Kidney (tissue), 14 donors: ENCODE data around the gene WIPF1. TPM values are rescaled to one million over a fixed set of nuclear protein-coding genes. Genes with fewer than 3 reads are reported as not detected.

Experiments used
- DNase-seq, 5 donors: peaks; one replicate each; pipeline ENCODE4 v3.0.0-alpha.2; 2013 to 2020
- FAIRE-seq: peaks from 2 replicates; lab custom pipeline; 2012; peaks lifted over from hg19 to GRCh38; lab: Jason Lieb, UNC
- H3K27ac ChIP-seq, 2 donors: one replicate each; pipeline ENCODE4 v1.7.0; 2013; ENCODE audit warnings: low read depth in 2 of 2, low read length in 2 of 2, inconsistent platforms in 1 of 2
- H3K27me3 ChIP-seq: one replicate; pipeline ENCODE4 v1.7.1; 2013; ENCODE audit warnings: low read length, inconsistent platforms; ENCODE audit not compliant: control insufficient read depth, insufficient read depth
- H3K36me3 ChIP-seq, 3 donors: one replicate each; pipeline versions ENCODE4 v1.7.0 to v1.7.1; 2013; ENCODE audit warnings: low read length in 3 of 3, control low read depth in 1 of 3, inconsistent platforms in 1 of 3; ENCODE audit not compliant: insufficient read depth in 3 of 3, control insufficient read depth in 2 of 3
- H3K4me1 ChIP-seq, 3 donors: one replicate each; pipeline versions ENCODE4 v1.7.0 to v1.7.1; 2013; ENCODE audit warnings: low read length in 3 of 3, inconsistent platforms in 1 of 3, low read depth in 1 of 3; ENCODE audit not compliant: control insufficient read depth in 2 of 3, insufficient read depth in 2 of 3
- H3K4me3 ChIP-seq, 3 donors: one replicate each; pipeline versions ENCODE4 v1.7.0 to v1.8.1; 2013; ENCODE audit warnings: low read length in 3 of 3, control low read depth in 1 of 3, inconsistent platforms in 1 of 3
- H3K9ac ChIP-seq, 3 donors: one replicate each; pipeline versions ENCODE4 v1.7.0 to v1.7.1; 2013; ENCODE audit warnings: low read length in 3 of 3, control low read depth in 1 of 3, inconsistent platforms in 1 of 3
- H3K9me3 ChIP-seq, 3 donors: one replicate each; pipeline versions ENCODE4 v1.7.0 to v1.7.1; 2013; ENCODE audit warnings: low read length in 3 of 3, control low read depth in 1 of 3, inconsistent platforms in 1 of 3; ENCODE audit not compliant: control insufficient read depth in 2 of 3, insufficient read depth in 1 of 3
- intact Hi-C: fragments of 100-400 bp; cut with DNase I; formaldehyde crosslinking; loops from one replicate; pipeline ENCODE4 v1.11.1; 2022
- polyA plus RNA-seq: library from polyadenylated mRNA; stranded (reverse); fragments of 350-450 nt; fragmentation: Illumina TruSeq; extraction: RNeasy Lipid Tissue Mini Kit (QIAGEN cat#74804); gene quantifications from one replicate; pipeline ENCODE4 v1.2.3, GENCODE V29; 2014; ENCODE audit warnings: low read depth, low replicate concordance; ENCODE audit not compliant: insufficient read depth
- total RNA-seq: library from RNA; stranded (reverse); fragmentation: NEBNext Ultra II Directional; extraction: Animal tissue kit (Norgen Biotek cat#: 25700); gene quantifications from one replicate; pipeline ENCODE4 v1.2.1, GENCODE V29; 2021
- TF ChIP-seq, protein P1 (sequence below): IDR thresholded peaks from 3 replicates; pipeline ENCODE4 v1.5.1; 2012; ENCODE audit warnings: mild to moderate bottlenecking, moderate library complexity, borderline replicate concordance; ENCODE audit not compliant: insufficient read depth; ENCODE audit errors: extremely low read depth
- donor health status: control.
- donor health status: control.
- donor health status: control.
- donor health status: control.
- donor health status: control.
- donor health status: DM: yes; HTN: yes; CAD: no.
- donor health status: Normal renal cell carcinoma (clear cell type).

Gene WIPF1
- total and polyA plus RNA-seq, 2 donors from 2014 or later, result 11.7 to 55.0 TPM

DNA sequence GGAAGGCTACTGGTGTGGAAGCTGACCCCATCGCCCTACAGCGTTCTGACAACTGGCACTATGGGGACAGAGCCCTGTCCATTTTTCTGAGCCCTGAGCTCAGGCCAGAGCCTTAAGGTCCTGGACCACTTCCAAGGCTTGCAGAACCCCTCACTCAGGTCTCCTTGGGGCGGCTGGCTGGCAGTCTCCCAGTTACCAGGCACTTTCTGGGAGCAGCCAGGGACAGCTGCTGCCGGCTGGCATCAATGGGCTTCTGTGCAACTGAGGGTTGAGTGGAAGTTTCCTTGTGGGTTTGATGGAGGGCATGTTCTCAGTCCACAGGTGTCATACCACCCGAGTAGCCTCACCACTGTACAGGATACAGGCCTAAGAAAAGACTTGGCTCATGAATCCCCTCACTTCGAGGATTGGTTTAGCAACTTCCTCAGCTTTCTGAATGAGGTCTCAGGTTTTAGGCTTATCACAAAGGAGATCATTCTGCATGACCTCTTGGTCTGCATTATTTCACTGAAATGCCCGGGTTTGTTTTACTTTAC lies 27.4 kb upstream of the WIPF1 start:
- H3K36me3 ChIP-seq, result peaks cover 0 to 3% (median 0%) of the 10 kb centered on the region in 3 donors
- H3K4me3 ChIP-seq, result no peak overlapping the region
- TF ChIP-seq, protein P1, sequence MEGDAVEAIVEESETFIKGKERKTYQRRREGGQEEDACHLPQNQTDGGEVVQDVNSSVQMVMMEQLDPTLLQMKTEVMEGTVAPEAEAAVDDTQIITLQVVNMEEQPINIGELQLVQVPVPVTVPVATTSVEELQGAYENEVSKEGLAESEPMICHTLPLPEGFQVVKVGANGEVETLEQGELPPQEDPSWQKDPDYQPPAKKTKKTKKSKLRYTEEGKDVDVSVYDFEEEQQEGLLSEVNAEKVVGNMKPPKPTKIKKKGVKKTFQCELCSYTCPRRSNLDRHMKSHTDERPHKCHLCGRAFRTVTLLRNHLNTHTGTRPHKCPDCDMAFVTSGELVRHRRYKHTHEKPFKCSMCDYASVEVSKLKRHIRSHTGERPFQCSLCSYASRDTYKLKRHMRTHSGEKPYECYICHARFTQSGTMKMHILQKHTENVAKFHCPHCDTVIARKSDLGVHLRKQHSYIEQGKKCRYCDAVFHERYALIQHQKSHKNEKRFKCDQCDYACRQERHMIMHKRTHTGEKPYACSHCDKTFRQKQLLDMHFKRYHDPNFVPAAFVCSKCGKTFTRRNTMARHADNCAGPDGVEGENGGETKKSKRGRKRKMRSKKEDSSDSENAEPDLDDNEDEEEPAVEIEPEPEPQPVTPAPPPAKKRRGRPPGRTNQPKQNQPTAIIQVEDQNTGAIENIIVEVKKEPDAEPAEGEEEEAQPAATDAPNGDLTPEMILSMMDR, result no peak
- H3K9me3 ChIP-seq, result no peaks in the 10 kb centered on the region
- DNase-seq (no peak), FAIRE-seq (no peak)
- no peaks in the 10 kb centered on the region for H3K27me3 ChIP-seq
- intact Hi-C loops, result no loop called here
- no peak overlapping the region for H3K27ac ChIP-seq
- peaks cover 0 to 20% (median 8%) of the 10 kb centered on the region in 3 donors for H3K4me1 ChIP-seq
- H3K9ac ChIP-seq, result no peak overlapping the region

DNA sequence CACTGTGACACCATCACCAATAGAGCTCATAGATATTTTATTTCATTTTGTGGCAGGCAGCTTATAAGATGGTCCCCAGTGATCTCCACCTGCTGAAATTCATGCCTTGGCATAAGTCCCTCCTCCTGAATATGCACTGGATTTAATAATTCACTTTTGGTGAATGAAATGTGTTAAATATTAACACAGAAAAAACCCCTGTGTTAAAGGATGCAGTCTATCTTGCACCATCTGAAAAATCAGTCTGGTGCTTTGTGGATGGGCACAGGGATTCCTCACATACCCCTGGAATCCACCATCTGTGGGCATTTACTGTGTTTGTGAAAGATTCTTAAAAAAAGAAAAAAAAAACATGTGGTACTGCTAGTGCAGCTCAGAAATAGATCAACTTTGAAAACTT lies 26.1 kb upstream of the WIPF1 start:
- Histone ChIP-seq H3K9ac (no peak overlapping the region), H3K27ac (peak overlapping the region in 1 of 2 donors; percentile 53), H3K9me3 (no peaks in the 10 kb centered on the region), H3K27me3 (no peaks in the 10 kb centered on the region), H3K36me3 (peaks cover 0 to 3% (median 0%) of the 10 kb centered on the region in 3 donors), H3K4me1 (peaks cover 0 to 20% (median 8%) of the 10 kb centered on the region in 3 donors), H3K4me3 (no peak overlapping the region)
- TF ChIP-seq, protein P1, result no peak
- intact Hi-C loops, result no loop called here
- DNase-seq (no peak), FAIRE-seq (no peak)

DNA sequence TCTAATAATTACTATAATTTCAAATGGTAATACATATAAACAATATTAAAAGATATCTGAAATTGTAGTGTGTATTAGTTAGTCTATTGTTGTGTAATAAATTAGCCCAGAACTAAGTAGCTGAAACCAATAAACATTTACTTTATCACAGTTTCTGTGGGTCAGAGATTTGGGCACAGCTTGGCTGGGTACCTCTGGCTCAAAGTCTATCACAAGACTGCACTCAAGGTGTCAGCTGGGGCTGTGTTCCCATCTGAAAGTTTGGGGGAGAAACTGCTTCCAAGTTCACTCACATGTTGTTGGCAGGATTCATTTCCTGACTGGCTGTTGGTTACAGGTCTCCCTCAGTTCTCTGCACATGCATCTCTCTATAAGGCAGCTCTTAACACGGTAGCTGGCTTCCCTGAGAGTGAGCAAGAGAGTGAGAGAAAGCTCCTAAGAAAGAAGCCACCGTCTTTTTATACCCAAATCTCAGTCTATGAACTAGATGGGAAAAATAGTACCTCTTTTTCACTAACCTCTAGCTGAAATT lies 25.6 kb upstream of the WIPF1 start:
- FAIRE-seq, result no peak

More for the DNA sequence above, 25.6 kb upstream of the WIPF1 start:
- intact Hi-C loops, result no loop called here
- peaks cover 0 to 20% (median 8%) of the 10 kb centered on the region in 3 donors for H3K4me1 ChIP-seq
- no peak overlapping the region for H3K9ac ChIP-seq
- H3K9me3 ChIP-seq, result no peaks in the 10 kb centered on the region
- DNase-seq, result no peak
- peak overlapping the region in 1 of 2 donors; percentile 53 for H3K27ac ChIP-seq
- peak overlapping the region in 1 of 3 donors; percentile 22 for H3K4me3 ChIP-seq
- peaks cover 0 to 1% (median 0%) of the 10 kb centered on the region in 3 donors for H3K36me3 ChIP-seq
- H3K27me3 ChIP-seq, result no peaks in the 10 kb centered on the region
- TF ChIP-seq, protein P1, result no peak
